Tibial nerve (tissue), 4 donors: Measurements from ENCODE around the gene NUF2.

Source experiments
- CTCF ChIP-seq, 5 experiments: fragments of 200-600 bp in 3 of 5; fragments of 450-650 bp in 2 of 5; sonication (generic) in 3 of 5; IDR thresholded peaks; one replicate each; pipeline ENCODE4 v1.5.1; 2016 to 2019; ENCODE audit warnings: antibody characterized with exemption in 5 of 5, mild to moderate bottlenecking in 3 of 5, moderate library complexity in 2 of 5
- EP300 ChIP-seq, 2 donors: sonication (generic); formaldehyde crosslinking; IDR thresholded peaks; one replicate each; pipeline ENCODE4 v1.6.1; 2017; ENCODE audit warnings: antibody characterized with exemption in 2 of 2, mild to moderate bottlenecking in 1 of 2

GRCh38 chr1:163337631-163338030 is 15.9 kb downstream of the NUF2 start:
- no peak for TF ChIP-seq CTCF (IDR thresholded peaks at IDR 0.05)
- TF ChIP-seq EP300 (IDR thresholded peaks at IDR 0.05), result no peak
